Peyer's patch (tissue), 4 donors: ENCODE results near the gene EYS.

Source experiments
- POLR2A ChIP-seq, 2 donors: fragments of 450-650 bp; IDR thresholded peaks; one replicate each; pipeline ENCODE4 v1.5.1; 2017; ENCODE audit warnings: antibody characterized with exemption in 2 of 2, mild to moderate bottlenecking in 2 of 2, moderate library complexity in 2 of 2
- TF ChIP-seq, protein P1 (sequence below), 6 experiments: fragments of 450-650 bp in 4 of 6; fragments of 200-600 bp in 2 of 6; sonication (generic) in 1 of 6; IDR thresholded peaks; one replicate each; pipeline ENCODE4 v1.5.1; 2017 to 2019; ENCODE audit warnings: antibody characterized with exemption in 6 of 6, mild to moderate bottlenecking in 3 of 6, moderate library complexity in 1 of 6

DNA sequence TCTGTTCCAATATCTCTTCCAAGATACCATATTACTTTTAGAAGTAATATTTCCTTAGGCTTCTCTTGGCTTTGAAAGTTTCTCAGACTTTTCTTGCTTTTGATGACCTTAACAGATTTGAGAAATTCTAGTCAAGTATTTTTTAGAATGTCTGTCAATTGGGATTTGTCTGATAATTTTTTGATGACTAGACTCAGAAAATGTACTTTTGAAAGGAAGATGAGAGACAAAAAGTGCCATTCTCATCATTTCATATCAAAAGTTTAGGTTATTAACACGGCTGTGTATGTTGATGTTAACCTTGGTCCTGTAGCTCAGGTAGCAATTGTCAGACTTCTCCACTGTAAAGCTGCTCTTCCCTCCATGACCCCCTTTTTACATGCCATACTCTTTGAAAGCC, 651.5 kb downstream of the EYS start:
- TF ChIP-seq, protein P1, sequence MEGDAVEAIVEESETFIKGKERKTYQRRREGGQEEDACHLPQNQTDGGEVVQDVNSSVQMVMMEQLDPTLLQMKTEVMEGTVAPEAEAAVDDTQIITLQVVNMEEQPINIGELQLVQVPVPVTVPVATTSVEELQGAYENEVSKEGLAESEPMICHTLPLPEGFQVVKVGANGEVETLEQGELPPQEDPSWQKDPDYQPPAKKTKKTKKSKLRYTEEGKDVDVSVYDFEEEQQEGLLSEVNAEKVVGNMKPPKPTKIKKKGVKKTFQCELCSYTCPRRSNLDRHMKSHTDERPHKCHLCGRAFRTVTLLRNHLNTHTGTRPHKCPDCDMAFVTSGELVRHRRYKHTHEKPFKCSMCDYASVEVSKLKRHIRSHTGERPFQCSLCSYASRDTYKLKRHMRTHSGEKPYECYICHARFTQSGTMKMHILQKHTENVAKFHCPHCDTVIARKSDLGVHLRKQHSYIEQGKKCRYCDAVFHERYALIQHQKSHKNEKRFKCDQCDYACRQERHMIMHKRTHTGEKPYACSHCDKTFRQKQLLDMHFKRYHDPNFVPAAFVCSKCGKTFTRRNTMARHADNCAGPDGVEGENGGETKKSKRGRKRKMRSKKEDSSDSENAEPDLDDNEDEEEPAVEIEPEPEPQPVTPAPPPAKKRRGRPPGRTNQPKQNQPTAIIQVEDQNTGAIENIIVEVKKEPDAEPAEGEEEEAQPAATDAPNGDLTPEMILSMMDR (IDR thresholded peaks at IDR 0.05), result no peak
- no peak for TF ChIP-seq POLR2A (IDR thresholded peaks at IDR 0.05)
